ENCODE results near the gene SDC4.

Gene SDC4

DNA sequence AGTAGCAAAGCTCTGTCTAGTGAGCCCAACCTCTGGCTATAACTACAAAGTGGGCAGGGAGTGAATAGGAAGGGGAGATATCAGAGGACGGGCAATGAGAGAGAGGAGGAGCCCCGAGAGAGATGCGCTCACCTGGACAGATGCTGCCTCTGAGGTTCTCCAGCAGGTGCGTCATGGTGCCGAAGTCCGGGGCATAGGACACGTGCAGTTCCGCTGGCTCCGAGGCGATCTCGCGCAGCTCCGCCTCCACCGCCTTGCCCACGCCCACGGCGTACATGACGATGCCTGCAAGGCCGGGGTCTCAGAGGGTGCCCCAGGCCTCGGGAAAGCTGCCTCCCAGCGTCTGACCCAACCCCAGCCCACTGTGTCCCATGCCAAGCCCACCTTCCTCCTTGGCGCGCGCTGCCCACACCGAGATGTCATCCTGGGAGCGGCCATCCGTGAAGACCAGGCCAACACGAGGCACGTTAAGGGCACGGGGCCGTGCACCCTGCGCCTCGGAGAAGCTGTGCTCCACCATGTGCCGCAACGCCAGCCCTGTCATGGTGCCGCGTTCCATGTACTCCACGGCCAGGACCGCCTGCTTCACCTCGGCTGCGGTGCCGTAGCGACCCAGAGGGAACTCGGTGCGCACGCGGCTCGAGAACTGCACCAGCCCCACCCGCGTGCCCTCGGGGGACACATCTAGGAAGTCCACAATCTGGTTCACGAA, 50.3 kb downstream of the SDC4 start:
- DNase-seq (ENCODE audit: low read depth in 2 of 2), result no peak

DNA sequence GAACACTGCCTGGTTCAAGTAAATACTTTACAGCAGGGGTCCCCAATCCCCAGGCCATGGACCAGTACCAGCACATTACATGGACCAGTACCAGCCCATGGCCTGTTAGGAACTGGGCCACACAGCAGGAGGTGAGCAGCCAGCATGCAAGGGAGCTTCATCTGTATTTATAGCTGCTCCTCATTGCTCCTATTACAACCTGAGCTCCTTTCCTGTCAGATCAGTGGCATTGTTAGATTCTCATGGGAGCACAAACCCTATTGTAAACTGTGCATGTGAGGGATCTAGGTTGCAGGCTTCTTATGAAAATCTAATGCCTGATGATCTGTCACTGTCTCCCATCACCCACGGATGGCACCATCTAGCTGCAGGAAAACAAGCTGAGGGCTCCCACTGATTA, 53.6 kb downstream of the SDC4 start:
- DNase-seq (ENCODE audit: low read depth in 2 of 2), result no peak

DNA sequence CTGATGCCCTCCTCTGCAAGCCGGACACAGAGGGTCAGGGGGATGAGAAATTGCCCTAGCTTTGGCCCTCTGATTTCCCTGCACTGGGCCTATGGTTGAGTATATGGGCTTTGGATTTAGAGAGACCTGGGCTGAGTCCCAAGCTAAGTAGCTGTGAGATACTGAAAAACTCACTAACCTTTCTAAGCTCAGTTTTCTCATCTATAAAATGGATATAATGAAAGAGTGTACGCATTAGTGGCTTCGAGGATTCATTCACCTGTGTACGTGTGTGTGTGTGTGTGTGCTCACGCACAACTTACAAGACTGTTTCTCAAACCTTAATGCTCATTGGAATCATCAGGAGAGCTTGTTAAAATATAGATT, 54.2 kb downstream of the SDC4 start:
- DNase-seq (ENCODE audit: low read depth in 2 of 2), result no peak

DNA sequence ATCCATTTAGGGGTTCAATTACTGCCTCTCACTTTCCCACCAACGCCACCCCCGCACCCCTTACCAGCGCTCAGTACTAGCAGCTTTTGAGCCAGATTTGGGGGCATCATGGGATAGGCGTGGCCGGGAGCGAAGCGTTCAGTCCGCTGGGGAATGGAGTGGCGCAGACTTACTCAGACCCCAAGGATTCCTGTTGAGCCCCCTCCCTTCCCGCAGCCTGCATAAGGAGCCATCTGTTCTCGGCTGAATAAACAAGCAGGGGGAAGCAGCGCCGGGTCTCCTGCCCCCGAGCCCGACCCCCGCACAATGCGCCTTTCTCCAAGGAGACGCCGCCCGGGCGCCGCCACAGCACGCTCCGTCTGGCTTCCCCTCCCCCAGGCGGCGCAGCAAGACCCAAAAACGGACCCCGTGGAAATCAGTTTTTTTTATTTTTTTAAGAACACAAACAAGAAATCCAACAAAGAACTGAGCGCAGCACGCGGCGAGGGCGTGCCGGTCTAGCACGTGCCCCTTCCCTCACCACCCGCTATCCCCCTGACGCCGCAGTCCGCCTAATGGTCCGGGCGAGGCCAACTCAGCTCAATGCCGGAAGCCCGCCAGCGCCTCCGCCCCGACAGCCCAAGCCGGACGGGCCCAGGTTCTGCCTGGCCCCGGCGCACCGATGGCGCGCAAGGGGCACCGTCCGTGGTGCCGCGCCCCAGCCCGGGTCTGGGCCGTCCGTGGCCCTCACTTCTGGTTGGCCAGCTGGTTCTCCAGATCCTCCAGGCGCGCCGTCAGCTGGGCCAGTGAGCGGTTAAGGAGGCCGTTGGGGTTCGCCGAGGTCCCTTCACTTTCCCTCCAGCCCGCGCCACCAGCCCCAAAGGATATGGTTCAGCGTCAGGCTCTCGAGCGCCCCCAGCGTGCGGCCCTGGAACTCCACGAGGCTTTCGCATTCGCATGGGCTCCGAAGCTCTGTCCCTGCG, 54.9 kb downstream of the SDC4 start:
- peak; percentile 4 to 13 for DNase-seq (ENCODE audit: low read depth in 2 of 2)

GRCh38 chr20:45292343-45292742, 55.9 kb downstream of the SDC4 start:
- no peak for DNase-seq (ENCODE audit: low read depth in 2 of 2)

DNA sequence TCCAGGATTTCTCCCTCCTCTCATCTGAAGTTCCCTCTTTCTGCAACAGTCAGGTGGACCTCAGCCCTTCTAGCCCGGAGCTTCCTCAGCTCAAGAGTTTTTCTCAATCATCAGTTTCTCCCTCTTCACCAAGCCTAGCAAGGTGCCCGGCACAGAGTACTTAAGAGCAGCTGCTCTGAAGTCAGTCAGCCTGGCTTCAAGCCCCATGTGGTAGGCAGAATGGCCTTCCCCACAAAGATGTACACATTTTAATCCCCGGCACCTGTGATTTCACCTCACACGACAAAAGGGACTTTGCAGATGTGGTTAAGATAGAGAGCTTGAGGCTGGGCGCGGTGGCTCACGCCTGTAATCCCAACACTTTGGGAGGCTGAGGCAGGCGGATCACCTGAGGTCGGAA, 56.7 kb downstream of the SDC4 start:
- DNase-seq (ENCODE audit: low read depth in 2 of 2), result no peak

DNA sequence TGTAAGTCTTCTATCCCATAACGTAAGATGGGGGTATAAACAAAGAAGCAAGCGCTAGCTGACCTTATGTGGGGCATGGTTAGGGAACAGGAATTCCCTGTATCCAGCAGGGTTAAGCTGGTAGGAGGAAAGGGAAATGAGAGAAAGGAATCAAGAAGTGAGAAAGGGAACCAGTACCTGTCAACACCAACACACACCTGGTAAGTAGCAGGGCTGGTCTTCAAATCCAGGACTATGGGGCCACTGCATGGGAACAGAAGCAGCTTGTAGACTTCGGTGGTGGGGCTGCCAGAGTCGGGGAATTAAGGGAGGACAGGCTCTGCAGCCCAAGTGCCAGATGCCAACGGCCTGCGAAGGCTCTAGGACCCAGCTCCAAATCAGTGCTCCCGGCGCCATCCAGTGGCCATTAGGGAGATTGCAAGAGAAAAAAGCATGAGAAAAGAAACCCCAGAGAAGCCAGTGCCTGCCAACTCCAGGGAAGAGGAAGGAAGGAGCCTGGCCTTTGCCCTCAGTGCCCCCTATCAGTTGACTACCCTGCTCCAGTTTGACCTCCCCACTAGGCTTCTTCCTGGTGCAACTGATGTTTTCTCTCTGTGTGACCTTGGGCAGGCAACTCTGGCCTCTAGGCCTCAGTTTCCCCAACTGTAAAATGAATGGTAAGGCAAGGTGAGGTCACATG, 57.4 kb downstream of the SDC4 start:
- peak; percentile 23 to 28 for DNase-seq (ENCODE audit: low read depth in 2 of 2)

DNA sequence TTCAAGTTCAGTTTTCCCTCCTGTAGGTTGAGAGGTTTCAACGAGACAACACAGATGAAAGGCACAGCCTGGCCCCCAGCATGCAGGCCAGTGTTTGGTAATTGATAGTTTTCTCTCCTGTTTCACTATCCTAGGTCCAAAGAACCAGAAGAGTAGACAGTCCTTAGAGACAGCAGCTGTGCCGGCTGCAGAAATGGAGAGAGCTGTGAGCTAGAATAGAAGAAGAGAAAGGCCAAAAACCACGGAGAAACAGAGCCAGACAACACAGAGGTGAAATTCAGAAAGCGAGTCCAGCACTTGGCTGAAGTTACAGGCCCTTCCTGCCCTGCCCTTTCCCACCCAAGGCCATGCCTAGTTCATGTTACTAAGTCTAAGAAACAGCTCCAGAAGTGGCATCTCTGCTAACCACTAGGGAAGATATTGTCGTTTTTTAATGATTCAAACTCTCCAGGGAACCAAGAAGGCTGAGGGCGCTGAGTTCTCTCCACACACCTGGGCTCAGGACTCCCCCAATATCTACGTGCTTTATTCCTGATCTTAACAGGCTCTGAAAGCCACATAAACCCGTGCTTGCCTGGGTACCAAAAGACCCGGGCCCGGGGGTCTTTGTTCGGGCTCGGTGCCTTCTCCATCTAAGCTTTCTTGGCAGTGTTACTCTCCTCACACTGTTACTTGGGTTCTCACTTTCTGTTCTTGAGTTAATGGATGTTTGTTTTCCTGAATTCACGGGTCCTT, 58.1 kb downstream of the SDC4 start:
- DNase-seq (ENCODE audit: low read depth in 2 of 2), result no peak

- DNase-seq (ENCODE audit: low read depth in 2 of 2), result no peak
These were observed 59.4 kb downstream of the SDC4 start for GRCh38 chr20:45288860-45289259.

DNA sequence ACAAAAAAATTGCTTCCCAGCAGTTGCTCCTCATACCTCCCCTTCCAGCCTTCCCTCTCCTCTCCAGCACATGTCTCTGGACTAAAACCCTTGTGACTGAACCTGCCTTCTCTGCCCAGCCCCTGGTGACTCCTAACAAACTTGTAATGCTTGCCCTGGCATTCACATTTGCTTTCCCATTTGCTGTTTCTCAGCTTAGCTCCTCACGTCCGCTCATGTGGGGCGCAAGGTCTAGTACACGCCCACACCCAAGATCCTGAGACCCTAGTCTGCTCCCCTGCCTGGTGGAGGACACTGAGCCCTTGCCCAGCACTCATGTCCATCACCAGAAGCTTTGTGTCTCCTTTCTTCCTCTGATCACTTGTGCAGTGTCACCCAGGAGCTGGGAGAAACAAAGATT, 59.8 kb downstream of the SDC4 start:
- DNase-seq (ENCODE audit: low read depth in 2 of 2), result no peak

GRCh38 chr20:45283551-45284057, 64.6 kb downstream of the SDC4 start:
- no peak for DNase-seq (ENCODE audit: low read depth in 2 of 2)

- no peak for DNase-seq (ENCODE audit: low read depth in 2 of 2)
These were observed 65.3 kb downstream of the SDC4 start for GRCh38 chr20:45282700-45283550.

DNA sequence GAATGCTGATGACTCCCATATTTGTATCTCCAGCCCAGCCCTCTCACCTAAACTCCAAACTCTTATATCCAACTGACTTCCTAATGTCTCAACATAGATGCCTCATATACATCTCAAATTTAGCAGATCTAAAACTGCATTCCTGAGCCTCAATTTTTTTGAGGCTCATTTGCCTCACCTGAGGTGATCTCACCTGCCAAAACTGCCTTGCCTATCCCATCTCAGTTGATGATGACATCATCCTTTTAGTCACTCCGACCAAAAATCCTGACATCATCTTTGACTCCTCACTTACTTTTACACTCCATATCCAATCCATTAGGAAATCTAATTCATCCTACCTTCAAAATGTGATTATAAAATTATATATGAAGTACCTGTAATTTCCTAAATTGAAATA, 68.2 kb downstream of the SDC4 start:
- no peak for DNase-seq (ENCODE audit: low read depth in 2 of 2)

GRCh38 chr20:45275338-45275737, 72.9 kb downstream of the SDC4 start:
- no peak for DNase-seq (ENCODE audit: low read depth in 2 of 2)

All from fibroblast of skin of left biceps (primary cell).